Measurements from ENCODE around the gene AGTRAP.
A peak's percentile ranks its signal among the peaks of the same experiment; 100 is the strongest.

Gene AGTRAP

DNA sequence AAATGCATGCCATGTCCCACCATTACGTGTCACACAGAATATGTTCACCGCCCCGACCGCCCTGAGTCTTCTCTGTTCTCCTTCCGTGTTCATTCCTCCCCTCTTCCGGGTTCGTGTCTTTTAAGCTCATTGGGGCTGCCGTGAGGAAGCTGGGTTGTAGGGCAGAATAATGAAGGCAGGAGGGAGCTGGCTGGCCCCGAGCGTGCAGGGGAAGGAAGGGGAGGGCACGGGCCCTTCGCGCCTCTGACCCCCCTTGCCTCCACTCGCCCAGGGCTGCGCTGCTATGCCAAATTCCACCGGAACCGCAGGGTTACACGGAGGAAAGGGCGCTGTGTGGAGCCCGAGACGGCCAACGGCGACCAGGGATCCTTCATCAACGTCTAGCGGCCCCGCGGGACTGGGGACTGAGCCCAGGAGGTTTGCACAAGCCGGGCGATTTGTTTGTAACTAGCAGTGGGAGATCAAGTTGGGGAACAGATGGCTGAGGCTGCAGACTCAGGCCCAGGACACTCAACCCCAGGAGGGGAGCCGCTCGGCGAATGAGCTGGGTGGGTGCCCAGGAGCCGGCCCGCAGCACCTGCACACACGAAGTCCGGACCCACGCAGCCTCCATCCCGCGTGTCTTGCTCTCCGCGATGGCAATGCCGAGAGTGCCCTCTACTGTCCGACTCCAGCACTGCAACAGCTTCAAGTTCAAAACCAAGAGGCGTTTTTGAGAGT, 16.5 kb upstream of the AGTRAP start:
- no peaks in the 10 kb centered on the region for H3K36me3 ChIP-seq (ENCODE audit: insufficient read depth)
- H2AFZ ChIP-seq (ENCODE audit: low read depth) = peak overlapping the region; percentile 89
- peaks cover 6% of the 10 kb centered on the region for H3K4me1 ChIP-seq (ENCODE audit: low read depth, poor library complexity, severe bottlenecking)
- peaks cover 70% of the 10 kb centered on the region for H3K27me3 ChIP-seq (ENCODE audit: insufficient read depth, low read depth)
- peak overlapping the region; percentile 56 for H3K4me3 ChIP-seq (IDR thresholded peaks at IDR 0.05; ENCODE audit: insufficient read depth, low read depth, low read length)
- no peak overlapping the region for H3K9ac ChIP-seq
- H4K20me1 ChIP-seq (ENCODE audit: insufficient read depth) = no peaks in the 10 kb centered on the region
- no peak overlapping the region for H3K27ac ChIP-seq
- peak overlapping the region; percentile 84 for H3K4me2 ChIP-seq
- TF ChIP-seq, protein P1, sequence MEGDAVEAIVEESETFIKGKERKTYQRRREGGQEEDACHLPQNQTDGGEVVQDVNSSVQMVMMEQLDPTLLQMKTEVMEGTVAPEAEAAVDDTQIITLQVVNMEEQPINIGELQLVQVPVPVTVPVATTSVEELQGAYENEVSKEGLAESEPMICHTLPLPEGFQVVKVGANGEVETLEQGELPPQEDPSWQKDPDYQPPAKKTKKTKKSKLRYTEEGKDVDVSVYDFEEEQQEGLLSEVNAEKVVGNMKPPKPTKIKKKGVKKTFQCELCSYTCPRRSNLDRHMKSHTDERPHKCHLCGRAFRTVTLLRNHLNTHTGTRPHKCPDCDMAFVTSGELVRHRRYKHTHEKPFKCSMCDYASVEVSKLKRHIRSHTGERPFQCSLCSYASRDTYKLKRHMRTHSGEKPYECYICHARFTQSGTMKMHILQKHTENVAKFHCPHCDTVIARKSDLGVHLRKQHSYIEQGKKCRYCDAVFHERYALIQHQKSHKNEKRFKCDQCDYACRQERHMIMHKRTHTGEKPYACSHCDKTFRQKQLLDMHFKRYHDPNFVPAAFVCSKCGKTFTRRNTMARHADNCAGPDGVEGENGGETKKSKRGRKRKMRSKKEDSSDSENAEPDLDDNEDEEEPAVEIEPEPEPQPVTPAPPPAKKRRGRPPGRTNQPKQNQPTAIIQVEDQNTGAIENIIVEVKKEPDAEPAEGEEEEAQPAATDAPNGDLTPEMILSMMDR (conservative IDR thresholded peaks at IDR 0.05; ENCODE audit: low read depth, low read length) = peak; percentile 95
- no peaks in the 10 kb centered on the region for H3K79me2 ChIP-seq (ENCODE audit: insufficient read depth, low read depth)

DNA sequence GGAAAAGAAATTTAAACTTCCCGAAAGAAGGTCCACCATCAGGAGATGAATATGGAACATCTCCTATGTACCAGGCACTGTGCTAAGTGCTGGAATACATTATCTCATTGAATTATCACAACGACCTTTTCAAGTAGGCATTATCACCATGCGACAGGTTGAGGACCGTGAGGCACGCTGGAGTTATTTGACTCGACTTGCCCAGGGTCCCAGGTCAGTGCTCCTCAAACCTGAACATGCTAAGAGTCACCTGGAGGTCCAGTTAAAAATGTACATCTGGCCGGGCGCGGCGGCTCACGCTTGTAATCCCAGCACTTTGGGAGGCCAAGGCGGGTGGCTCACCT, 15.9 kb upstream of the AGTRAP start:
- Histone ChIP-seq H4K20me1 (ENCODE audit: insufficient read depth) (no peaks in the 10 kb centered on the region), H3K4me1 (ENCODE audit: low read depth, poor library complexity, severe bottlenecking) (peaks cover 6% of the 10 kb centered on the region), H3K4me3 (IDR thresholded peaks at IDR 0.05; ENCODE audit: insufficient read depth, low read depth, low read length) (peak overlapping the region; percentile 56), H3K27me3 (ENCODE audit: insufficient read depth, low read depth) (peaks cover 69% of the 10 kb centered on the region), H3K36me3 (ENCODE audit: insufficient read depth) (no peaks in the 10 kb centered on the region), H3K79me2 (ENCODE audit: insufficient read depth, low read depth) (no peaks in the 10 kb centered on the region), H2AFZ (ENCODE audit: low read depth) (peak overlapping the region; percentile 89), H3K4me2 (peak overlapping the region; percentile 84), H3K27ac (no peak overlapping the region), H3K9ac (no peak overlapping the region)
- TF ChIP-seq, protein P1 (conservative IDR thresholded peaks at IDR 0.05; ENCODE audit: low read depth, low read length) = peak; percentile 38

DNA sequence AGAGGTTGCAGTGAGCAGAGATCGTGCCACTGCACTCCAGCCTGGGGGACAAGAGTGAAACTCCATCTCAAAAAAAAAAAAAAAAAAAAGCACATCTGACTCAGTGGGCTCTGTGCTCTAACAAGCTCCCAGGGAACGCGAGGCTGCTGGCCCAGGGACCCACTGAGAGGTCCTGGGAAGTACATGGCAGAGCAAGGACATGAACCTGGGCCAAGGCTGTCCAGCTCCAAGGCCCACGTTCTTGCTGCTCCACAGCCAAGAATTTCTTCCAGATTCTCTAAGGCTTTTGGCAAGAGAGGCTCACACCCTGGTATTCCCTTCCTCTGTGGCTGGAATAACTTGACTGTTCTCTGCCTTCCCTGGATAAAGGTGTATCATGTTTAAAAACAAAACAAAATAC, 15.4 kb upstream of the AGTRAP start:
- Histone ChIP-seq H3K27ac (no peak overlapping the region), H3K4me1 (ENCODE audit: low read depth, poor library complexity, severe bottlenecking) (peaks cover 6% of the 10 kb centered on the region), H3K27me3 (ENCODE audit: insufficient read depth, low read depth) (peaks cover 69% of the 10 kb centered on the region), H3K79me2 (ENCODE audit: insufficient read depth, low read depth) (no peaks in the 10 kb centered on the region), H3K9ac (no peak overlapping the region), H2AFZ (ENCODE audit: low read depth) (no peak overlapping the region), H3K36me3 (ENCODE audit: insufficient read depth) (no peaks in the 10 kb centered on the region), H4K20me1 (ENCODE audit: insufficient read depth) (no peaks in the 10 kb centered on the region), H3K4me2 (no peak overlapping the region), H3K4me3 (IDR thresholded peaks at IDR 0.05; ENCODE audit: insufficient read depth, low read depth, low read length) (no peak overlapping the region)
- TF ChIP-seq, protein P1 (conservative IDR thresholded peaks at IDR 0.05; ENCODE audit: low read depth, low read length) = no peak

GRCh38 chr1:11721311-11721710, 14.6 kb upstream of the AGTRAP start:
- H3K79me2 ChIP-seq (ENCODE audit: insufficient read depth, low read depth) = no peaks in the 10 kb centered on the region
- H3K4me3 ChIP-seq (IDR thresholded peaks at IDR 0.05; ENCODE audit: insufficient read depth, low read depth, low read length) = no peak overlapping the region
- H2AFZ ChIP-seq (ENCODE audit: low read depth) = no peak overlapping the region
- peaks cover 6% of the 10 kb centered on the region for H3K4me1 ChIP-seq (ENCODE audit: low read depth, poor library complexity, severe bottlenecking)
- H3K27me3 ChIP-seq (ENCODE audit: insufficient read depth, low read depth) = peaks cover 67% of the 10 kb centered on the region
- H4K20me1 ChIP-seq (ENCODE audit: insufficient read depth) = no peaks in the 10 kb centered on the region
- TF ChIP-seq, protein P1 (conservative IDR thresholded peaks at IDR 0.05; ENCODE audit: low read depth, low read length) = no peak
- no peak overlapping the region for H3K27ac ChIP-seq
- no peak overlapping the region for H3K4me2 ChIP-seq
- H3K36me3 ChIP-seq (ENCODE audit: insufficient read depth) = no peaks in the 10 kb centered on the region
- H3K9ac ChIP-seq = no peak overlapping the region

Measured in KMS-11 (cell line).